ENCODE measurements around the gene ARF5.

GRCh38 chr7:127616724-127617123, 28.5 kb downstream of the ARF5 start:
- TF ChIP-seq POLR2A (IDR thresholded peaks at IDR 0.05; ENCODE audit: low read length): no peak
- TF ChIP-seq GATA1 (IDR thresholded peaks at IDR 0.05; ENCODE audit: low read depth, low read length): no peak
